Subcutaneous abdominal adipose tissue (tissue), 5 donors: ENCODE measurements around the gene RAB9A.

Experiments used
- H3K27ac ChIP-seq: one replicate; pipeline ENCODE4 v1.7.0; 2013; ENCODE audit warnings: low read depth, mild to moderate bottlenecking, inconsistent platforms, low read length, moderate library complexity
- H3K27me3 ChIP-seq, 5 donors: one replicate each; pipeline ENCODE4 v1.7.0; 2013; ENCODE audit warnings: low read length in 5 of 5, inconsistent platforms in 1 of 5; ENCODE audit not compliant: control insufficient read depth in 5 of 5, insufficient read depth in 4 of 5
- H3K36me3 ChIP-seq, 5 donors: one replicate each; pipeline ENCODE4 v1.7.0; 2013; ENCODE audit warnings: low read length in 5 of 5; ENCODE audit not compliant: control insufficient read depth in 5 of 5, insufficient read depth in 5 of 5
- H3K4me1 ChIP-seq, 5 donors: one replicate each; pipeline ENCODE4 v1.7.0; 2013; ENCODE audit warnings: low read length in 5 of 5, mild to moderate bottlenecking in 3 of 5, moderate library complexity in 1 of 5; ENCODE audit not compliant: control insufficient read depth in 5 of 5, insufficient read depth in 5 of 5
- H3K4me3 ChIP-seq, 5 donors: one replicate each; pipeline ENCODE4 v1.7.0; 2013; ENCODE audit warnings: low read length in 5 of 5, low read depth in 1 of 5
- H3K9ac ChIP-seq, 5 donors: one replicate each; pipeline ENCODE4 v1.7.0; 2013; ENCODE audit warnings: low read length in 5 of 5, mild to moderate bottlenecking in 4 of 5, moderate library complexity in 3 of 5
- H3K9me3 ChIP-seq, 5 donors: one replicate each; pipeline ENCODE4 v1.7.0; 2013; ENCODE audit warnings: low read length in 5 of 5; ENCODE audit not compliant: control insufficient read depth in 5 of 5
- donor health status: healthy.
- donor health status: healthy.
- donor health status: healthy.
- donor health status: healthy.
- donor health status: healthy.

The RAB9A gene

GRCh38 chrX:13750812-13751211 is 61.9 kb downstream of the RAB9A start:
- H3K4me3 ChIP-seq = no peak overlapping the region
- H3K27me3 ChIP-seq = peaks cover 0 to 3% (median 0%) of the 10 kb centered on the region in 5 donors
- H3K36me3 ChIP-seq = peaks cover 2 to 16% (median 4%) of the 10 kb centered on the region in 5 donors
- H3K9ac ChIP-seq = no peak overlapping the region
- peaks cover 0 to 3% (median 0%) of the 10 kb centered on the region in 5 donors for H3K4me1 ChIP-seq
- no peak overlapping the region for H3K27ac ChIP-seq
- H3K9me3 ChIP-seq = no peaks in the 10 kb centered on the region

- Histone ChIP-seq H3K9me3 (no peaks in the 10 kb centered on the region), H3K36me3 (peaks cover 4 to 16% (median 5%) of the 10 kb centered on the region in 5 donors), H3K27ac (no peak overlapping the region)
Observed at GRCh38 chrX:13752141-13752540, 63.2 kb downstream of the RAB9A start.

GRCh38 chrX:13752646-13753045 is 63.7 kb downstream of the RAB9A start:
- Histone ChIP-seq H3K27me3 (peaks cover 0 to 4% (median 0%) of the 10 kb centered on the region in 5 donors), H3K36me3 (peaks cover 5 to 20% (median 6%) of the 10 kb centered on the region in 5 donors), H3K4me1 (peaks cover 0 to 3% (median 0%) of the 10 kb centered on the region in 5 donors), H3K4me3 (no peak overlapping the region), H3K9ac (no peak overlapping the region), H3K27ac (no peak overlapping the region), H3K9me3 (no peaks in the 10 kb centered on the region)

More at GRCh38 chrX:13752141-13752540, 63.2 kb downstream of the RAB9A start:
- H3K9ac ChIP-seq = no peak overlapping the region
- peaks cover 0 to 5% (median 0%) of the 10 kb centered on the region in 5 donors for H3K27me3 ChIP-seq
- no peak overlapping the region for H3K4me3 ChIP-seq
- H3K4me1 ChIP-seq = peaks cover 0 to 3% (median 0%) of the 10 kb centered on the region in 5 donors

GRCh38 chrX:13754765-13755164 is 65.8 kb downstream of the RAB9A start:
- Histone ChIP-seq H3K36me3 (peaks cover 11 to 29% (median 18%) of the 10 kb centered on the region in 5 donors), H3K27me3 (peaks cover 0 to 3% (median 0%) of the 10 kb centered on the region in 5 donors), H3K4me1 (peaks cover 0 to 3% (median 0%) of the 10 kb centered on the region in 5 donors), H3K9me3 (no peaks in the 10 kb centered on the region), H3K4me3 (no peak overlapping the region), H3K9ac (no peak overlapping the region), H3K27ac (no peak overlapping the region)

- no peak overlapping the region for H3K9ac ChIP-seq
- no peaks in the 10 kb centered on the region for H3K9me3 ChIP-seq
- H3K27me3 ChIP-seq = peaks cover 0 to 3% (median 0%) of the 10 kb centered on the region in 5 donors
- peaks cover 0 to 3% (median 0%) of the 10 kb centered on the region in 5 donors for H3K4me1 ChIP-seq
- no peak overlapping the region for H3K4me3 ChIP-seq
- H3K27ac ChIP-seq = no peak overlapping the region
- H3K36me3 ChIP-seq = peaks cover 13 to 29% (median 19%) of the 10 kb centered on the region in 5 donors
Observed at GRCh38 chrX:13755254-13755653, 66.3 kb downstream of the RAB9A start.

GRCh38 chrX:13756381-13756780 is 67.5 kb downstream of the RAB9A start:
- no peaks in the 10 kb centered on the region for H3K9me3 ChIP-seq
- H3K27ac ChIP-seq = no peak overlapping the region
- peaks cover 0 to 3% (median 0%) of the 10 kb centered on the region in 5 donors for H3K4me1 ChIP-seq
- H3K9ac ChIP-seq = no peak overlapping the region
- H3K4me3 ChIP-seq = no peak overlapping the region
- peaks cover 16 to 34% (median 21%) of the 10 kb centered on the region in 5 donors for H3K36me3 ChIP-seq
- H3K27me3 ChIP-seq = peaks cover 0 to 3% (median 0%) of the 10 kb centered on the region in 5 donors

- peaks cover 0 to 3% (median 2%) of the 10 kb centered on the region in 5 donors for H3K27me3 ChIP-seq
- H3K36me3 ChIP-seq = peaks cover 16 to 32% (median 21%) of the 10 kb centered on the region in 5 donors
- no peak overlapping the region for H3K27ac ChIP-seq
- H3K9ac ChIP-seq = no peak overlapping the region
- H3K4me3 ChIP-seq = no peak overlapping the region
- H3K4me1 ChIP-seq = peaks cover 0 to 14% (median 5%) of the 10 kb centered on the region in 5 donors
- no peaks in the 10 kb centered on the region for H3K9me3 ChIP-seq
Observed at GRCh38 chrX:13759152-13759718, 70.3 kb downstream of the RAB9A start.
